DLD1 (cell line): ENCODE measurements around the gene REEP5.
"Not testable (repeated sequence)": the region's sequence is repeated elsewhere in the genome, so short reads cannot be mapped to it uniquely, and the experiment has no call there.

Experiments
- in situ Hi-C: cut with HindIII; loops from 2 replicates; pipeline ENCODE4 v1.10.0; 2017; ENCODE audit warnings: low sequenced_read_pairs

Gene REEP5

GRCh38 chr5:112933651-112934365 is 11.8 kb upstream of the REEP5 start:
- in situ Hi-C loops, result no loop called here

GRCh38 chr5:112933105-112933504 is 11.1 kb upstream of the REEP5 start:
- in situ Hi-C loops, result no loop called here

DNA sequence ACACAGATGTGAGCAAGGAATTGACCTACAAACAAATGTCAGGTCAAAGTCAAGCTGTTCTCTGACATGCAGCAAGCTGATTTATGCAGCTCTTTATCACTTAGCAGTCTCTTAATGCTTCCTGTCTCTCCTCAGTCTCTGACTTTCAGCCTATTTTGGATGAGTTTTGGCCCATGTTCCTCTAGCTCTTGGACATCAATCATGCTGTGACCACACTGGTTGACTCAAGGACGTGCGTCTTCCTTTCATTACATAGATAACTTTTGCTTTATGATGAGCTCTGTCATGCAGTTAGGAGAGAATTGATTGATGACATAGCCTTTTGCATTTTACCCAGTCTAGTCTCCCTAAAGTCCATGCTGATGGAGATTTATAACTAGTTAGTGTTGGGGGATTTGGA is 9.4 kb upstream of the REEP5 start:
- in situ Hi-C loops, result no loop called here

- in situ Hi-C loops, result no loop called here
Measured at GRCh38 chr5:112930082-112930344, 8.0 kb upstream of the REEP5 start.

- in situ Hi-C loops, result no loop called here
Measured at GRCh38 chr5:112929336-112930081, 7.5 kb upstream of the REEP5 start.

- in situ Hi-C loops, result no loop called here
Measured at GRCh38 chr5:112923988-112924387, 2.0 kb upstream of the REEP5 start.

GRCh38 chr5:112923148-112923917 is 1.3 kb upstream of the REEP5 start:
- in situ Hi-C loops, result no loop called here

DNA sequence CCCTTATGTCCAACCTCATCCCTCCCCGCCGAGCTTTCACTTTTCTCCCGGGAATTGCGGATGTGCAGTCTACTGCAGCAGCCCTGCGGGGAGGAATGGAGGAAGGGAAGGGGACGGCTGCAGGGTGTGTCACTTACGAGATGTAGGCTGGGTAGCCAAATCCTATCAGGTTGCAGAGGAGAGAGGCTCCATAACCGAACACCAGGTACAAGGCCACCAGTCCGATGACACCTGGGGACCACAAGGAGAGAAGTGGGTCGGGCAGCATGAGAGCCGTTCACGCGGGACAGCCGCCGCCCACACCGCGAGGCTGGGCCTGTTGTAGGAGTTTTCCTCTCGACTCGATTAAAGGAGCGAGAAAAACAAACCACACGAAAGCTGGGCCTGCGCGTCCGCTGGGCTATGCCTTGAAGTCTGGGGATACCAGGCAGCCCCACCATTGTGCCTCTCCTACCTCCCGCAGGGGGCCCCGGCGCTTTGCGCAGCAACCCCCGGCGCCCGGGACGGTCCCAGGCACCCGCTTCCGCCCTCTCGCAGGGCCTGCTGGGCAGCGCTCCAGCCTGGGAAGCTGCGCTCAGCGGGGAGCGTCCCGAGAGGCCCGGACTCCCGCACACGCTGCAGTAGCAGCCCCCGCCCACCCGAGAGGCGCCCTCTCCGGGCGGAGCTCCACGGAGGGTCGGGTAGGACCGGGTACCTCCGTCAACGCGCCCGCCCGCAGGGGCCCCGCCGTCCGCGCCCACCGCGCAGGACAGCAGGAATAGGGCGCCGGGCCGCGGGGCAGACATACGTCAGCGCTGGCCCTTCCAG is 798 bp downstream of the REEP5 start:
- in situ Hi-C loops, result no loop called here

GRCh38 chr5:112919972-112920371 is 2.1 kb downstream of the REEP5 start:
- in situ Hi-C loops, result no loop called here

DNA sequence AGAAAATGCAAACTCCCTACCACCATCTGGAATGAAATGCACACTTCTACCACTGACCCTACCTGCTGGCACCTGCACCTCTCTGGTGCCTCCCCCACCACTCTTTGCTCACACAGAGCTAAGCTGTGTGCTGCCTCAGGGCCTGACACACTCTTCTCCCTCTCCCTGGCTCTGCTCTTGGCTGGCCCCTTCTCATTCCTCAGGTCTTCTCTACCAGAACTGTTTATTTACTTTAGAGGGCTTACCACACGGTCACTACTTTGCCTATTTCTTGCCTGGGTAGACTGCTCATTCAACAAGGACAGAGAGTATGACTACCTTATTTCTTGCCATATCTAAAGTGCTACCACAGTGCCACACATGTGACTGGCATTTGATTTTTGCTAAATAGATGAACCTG is 3.3 kb downstream of the REEP5 start:
- in situ Hi-C loops, result no loop called here

DNA sequence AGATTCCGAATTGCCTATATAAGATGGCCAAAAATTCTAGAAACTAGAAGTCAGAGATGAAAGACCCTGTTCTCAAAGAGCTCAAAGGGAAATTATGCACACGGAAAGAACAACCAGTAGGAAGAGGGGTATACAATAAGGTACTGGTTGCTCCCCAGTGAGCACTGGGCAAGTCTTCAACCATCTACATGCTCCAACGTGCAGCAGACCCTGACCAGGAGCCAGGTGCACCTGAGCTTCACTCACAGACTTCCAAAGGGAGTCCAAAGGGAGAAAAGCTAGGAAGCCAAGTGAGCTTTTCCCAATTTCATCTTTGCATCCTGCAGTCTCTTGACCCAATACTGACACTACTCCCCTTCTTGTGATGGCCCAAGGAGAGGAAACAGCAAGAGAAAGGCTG is 3.9 kb downstream of the REEP5 start:
- in situ Hi-C loops, result no loop called here

DNA sequence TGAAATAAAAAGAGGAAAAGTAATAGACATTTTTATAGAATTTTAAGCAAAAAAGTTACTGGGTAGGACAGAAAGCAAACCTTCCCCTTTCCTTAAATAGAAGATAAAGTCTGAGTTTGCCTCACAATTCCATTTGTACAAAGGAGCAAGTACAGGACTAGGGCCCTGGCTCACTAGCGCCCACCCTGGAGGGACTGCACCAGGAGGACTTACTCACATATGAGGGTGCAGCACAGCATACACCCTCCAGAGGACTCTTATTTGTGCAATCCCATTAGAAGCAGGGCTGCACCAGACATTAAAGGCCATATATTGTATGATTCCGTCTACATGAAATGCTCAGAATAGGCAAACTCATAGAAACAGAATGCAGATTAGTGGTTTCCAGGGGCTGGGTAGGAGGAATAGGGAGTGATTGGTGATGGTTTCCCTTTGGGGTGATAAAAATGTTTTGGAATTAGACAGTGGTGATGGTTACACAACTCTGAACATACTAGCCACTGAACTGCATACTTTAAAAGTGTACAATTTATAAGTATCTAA is 4.5 kb downstream of the REEP5 start:
- in situ Hi-C loops, result no loop called here

DNA sequence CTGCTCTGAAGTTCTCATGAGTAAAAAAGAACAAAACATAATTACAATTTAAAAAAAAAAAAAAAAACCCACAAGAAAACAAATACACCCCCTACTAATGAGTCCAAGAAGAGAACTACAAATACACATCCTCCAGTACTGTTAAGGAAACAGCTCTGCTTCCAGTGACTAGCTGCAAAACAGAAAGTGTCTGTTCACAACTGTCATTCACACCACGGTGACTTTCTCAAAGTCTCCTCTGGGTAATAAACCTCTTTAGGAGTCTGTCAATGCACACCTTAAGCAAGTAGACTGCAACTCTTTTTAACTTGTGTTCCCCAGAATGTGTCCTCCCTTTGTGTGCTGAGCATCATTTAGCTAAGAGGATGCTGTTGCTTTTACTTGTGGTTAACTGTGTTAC is 6.2 kb downstream of the REEP5 start:
- in situ Hi-C loops, result no loop called here

DNA sequence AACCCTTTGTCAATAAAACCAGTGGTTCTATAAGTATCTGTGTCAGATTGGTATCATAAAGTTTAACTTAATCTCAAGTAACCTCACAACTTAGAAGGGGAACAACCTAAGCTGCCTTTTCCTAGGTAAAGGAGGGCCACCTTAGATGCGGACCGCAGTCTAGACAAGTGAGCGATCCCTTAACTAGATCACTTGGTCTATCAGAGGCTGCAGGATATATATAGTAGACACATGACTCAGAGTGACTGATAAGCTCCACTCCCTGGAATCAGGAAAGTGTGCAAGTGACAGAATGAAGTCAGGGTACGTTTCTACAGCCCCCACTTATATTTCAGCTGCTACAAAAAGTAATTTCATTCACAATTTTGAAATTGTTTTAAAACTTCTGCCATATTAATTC is 7.4 kb downstream of the REEP5 start:
- in situ Hi-C loops, result no loop called here

GRCh38 chr5:112910529-112910928 is 11.5 kb downstream of the REEP5 start:
- in situ Hi-C loops, result no loop called here

DNA sequence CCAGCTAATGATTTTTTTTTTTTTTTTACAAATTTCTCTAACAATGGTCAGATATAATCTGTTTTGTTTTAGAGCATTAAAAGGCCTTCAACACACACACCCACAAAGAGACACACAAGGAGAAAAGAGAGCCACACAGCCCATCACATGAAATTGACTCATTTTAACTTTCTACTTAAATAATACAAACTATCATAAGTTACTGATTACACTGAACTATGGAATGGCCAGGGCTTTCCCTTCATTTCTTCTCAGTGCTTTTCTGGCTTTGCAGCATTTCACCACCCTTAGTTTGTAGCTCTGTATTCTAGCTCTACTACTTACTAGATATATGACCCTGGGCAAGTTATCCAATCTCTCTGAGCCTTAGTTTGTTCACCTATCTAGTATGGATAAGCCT is 13.2 kb downstream of the REEP5 start:
- in situ Hi-C loops, result no loop called here

DNA sequence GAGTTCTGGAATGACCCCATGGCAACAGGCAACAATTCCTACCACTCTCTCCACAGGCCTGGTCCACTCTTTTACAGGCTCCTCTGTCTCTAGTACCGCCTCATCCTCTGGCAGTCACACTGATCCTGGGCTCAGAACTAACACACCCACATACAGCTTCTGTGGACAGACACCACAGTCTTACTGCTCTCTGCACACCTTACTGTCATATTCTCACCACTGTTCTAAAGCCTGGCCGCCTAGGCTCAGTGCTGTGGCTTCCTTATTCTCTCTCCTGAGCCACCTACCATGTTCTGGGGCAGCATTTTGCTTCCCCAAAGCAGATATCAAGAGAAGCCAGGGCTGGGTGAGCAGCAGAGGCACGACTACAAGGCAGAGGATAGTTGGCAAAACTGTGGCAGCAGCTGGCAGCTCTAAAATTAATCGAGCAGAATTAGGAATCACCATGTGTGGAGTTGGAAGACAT is 14.8 kb downstream of the REEP5 start:
- in situ Hi-C loops, result no loop called here

DNA sequence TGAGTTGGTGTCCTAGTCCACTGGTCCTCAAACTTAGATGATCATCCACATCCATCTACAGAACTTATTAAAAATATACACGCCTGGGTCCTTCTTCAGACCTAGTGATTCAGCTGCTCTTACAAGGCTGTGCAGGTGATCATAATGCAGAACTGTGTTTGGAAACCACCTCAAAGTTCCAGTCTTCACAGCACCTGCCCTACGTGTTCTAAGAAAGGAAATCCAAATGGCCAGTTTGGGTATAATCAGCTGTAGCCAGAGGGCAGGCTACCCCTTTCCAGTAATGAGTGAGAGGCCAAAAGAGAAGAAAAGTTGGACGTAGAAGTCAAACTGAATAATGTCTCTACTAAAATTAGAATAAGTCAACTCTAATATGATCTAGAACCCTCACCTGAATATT is 15.4 kb downstream of the REEP5 start:
- in situ Hi-C loops, result no loop called here

- in situ Hi-C loops, result not testable (repeated sequence)
Measured at GRCh38 chr5:112904996-112905395, 17.0 kb downstream of the REEP5 start.

- in situ Hi-C loops, result no loop called here
Measured at GRCh38 chr5:112902561-112902960, 19.5 kb downstream of the REEP5 start.

GRCh38 chr5:112895682-112896081 is 26.3 kb downstream of the REEP5 start:
- in situ Hi-C loops, result no loop called here
